NCI-H2171 (cell line): ENCODE data around the gene DLGAP4.
"Not testable (repeated sequence)": the region's sequence is repeated elsewhere in the genome, so short reads cannot be mapped to it uniquely, and the experiment has no call there.

Source experiments
- DNase-seq: peaks from one replicate; lab custom pipeline; 2025; lab: John Stamatoyannopoulos, UW

The DLGAP4 gene

DNA sequence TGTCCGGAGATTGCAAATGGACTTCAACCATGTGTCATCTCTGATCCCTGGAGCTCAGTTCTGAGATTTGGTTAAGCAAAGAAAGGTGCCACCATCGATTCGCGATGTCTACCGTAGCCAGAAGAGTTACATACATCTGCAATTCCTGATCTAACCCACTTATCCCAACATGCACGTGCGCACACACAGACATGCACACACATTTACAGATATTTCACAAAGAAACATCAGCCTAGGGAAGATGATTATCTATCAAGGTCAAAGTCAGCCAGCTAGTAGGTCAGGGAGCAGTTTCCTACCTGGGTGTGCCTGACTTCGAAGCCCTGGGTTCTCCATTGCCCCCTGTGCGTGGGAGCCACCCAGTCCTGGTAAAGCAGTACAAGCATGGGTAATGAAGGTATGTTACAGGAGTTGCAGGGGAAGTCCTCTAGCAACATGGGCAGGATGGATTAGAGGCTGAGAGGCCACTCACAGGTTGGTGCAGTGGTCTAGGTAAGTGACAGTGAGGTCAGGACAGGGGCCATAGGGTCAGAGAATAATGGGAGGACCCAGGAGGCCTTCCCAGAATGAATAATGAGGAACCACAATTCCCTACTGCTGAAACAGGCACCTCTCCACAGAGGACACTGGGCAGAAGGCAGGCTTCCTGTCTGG, 150.0 kb downstream of the DLGAP4 start:
- DNase-seq: no peak

DNA sequence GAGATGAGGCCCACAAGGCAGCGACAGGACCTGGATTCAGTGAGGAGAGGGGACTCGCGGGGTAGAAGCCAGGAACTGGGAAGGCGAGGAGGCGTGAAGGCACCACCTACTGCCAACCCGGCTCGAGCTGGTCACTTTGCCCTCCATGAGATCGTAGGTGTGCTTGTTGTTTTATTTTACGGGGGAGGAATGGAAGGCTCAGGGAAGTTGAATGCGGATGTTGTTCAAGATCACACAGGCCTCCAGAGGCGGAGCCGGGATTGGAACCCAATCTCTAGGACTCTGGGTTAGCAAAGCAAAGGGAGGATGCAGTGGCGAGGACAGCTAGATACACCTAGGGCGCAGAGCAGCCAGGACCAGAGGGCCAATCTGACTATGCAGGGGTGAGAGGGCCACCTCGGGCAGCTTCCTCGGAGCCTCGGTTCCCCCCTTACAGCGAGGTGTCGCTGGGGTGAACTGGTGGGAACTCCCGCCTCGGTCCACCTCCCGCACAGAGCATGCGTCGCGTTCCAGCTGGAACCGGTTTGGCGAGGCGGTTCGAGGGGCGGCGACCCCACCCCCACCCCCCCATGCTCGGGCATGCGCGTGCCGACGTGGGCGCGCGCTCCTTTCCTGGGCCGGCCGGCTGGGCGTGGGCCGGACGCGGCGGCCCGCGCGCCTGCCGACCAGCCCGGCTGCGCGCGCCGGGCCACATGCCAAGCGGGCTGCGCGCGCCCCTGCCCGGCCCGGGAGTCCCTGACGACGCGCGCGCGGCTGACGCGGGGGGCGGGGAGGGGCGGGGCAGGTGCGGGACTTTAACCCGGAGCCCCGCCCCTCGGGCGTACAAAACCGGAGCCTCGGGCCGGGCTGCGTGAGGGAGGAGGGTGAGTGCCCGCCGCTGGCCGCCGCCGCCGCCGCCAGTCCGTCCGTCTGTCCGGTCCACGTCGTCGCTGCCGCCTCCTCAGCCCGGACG, 154.8 kb downstream of the DLGAP4 start:
- DNase-seq: peak; percentile 98

DNA sequence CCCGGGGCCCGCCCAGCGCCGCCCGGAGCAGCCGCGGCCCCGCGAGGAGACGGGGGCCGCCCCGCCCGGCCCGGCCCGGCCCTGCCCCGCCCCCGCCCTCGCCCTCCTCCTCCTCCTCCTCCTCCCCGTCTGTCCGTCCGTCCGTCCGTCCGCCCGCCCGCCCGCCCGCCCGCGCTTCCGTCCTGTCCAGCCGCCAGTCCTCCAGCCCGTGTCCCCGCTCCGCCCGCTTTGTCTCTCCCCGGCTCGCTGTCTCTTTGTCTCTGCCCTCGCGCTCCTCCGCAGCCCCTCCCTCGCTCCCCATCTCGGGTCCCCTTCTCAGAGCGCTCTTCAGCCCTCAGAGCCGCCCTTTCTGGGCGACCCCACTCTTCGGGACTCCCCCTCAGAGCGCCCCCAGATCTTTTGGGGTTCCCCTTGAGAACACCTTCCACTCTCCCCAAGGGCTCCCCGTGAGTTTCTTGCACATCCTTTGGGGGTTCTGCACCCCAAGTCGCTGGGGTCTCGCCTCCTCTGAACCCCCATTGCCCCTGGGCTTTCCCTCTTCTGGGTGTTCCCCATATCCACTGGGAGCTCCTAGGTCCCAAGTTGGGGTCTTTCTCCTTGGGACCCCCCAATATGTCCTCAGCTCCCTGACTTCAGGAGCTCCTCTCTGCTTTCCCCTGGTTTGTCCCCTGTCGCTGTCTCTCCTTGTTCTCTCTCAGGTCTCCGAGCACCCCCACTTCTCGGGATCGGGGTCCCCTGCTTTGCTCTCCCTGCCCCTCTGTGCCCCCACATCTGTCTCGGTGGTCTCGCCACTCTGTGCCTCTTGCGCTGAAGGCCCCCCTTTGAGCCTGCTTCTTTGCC, 155.7 kb downstream of the DLGAP4 start:
- DNase-seq: no peak

DNA sequence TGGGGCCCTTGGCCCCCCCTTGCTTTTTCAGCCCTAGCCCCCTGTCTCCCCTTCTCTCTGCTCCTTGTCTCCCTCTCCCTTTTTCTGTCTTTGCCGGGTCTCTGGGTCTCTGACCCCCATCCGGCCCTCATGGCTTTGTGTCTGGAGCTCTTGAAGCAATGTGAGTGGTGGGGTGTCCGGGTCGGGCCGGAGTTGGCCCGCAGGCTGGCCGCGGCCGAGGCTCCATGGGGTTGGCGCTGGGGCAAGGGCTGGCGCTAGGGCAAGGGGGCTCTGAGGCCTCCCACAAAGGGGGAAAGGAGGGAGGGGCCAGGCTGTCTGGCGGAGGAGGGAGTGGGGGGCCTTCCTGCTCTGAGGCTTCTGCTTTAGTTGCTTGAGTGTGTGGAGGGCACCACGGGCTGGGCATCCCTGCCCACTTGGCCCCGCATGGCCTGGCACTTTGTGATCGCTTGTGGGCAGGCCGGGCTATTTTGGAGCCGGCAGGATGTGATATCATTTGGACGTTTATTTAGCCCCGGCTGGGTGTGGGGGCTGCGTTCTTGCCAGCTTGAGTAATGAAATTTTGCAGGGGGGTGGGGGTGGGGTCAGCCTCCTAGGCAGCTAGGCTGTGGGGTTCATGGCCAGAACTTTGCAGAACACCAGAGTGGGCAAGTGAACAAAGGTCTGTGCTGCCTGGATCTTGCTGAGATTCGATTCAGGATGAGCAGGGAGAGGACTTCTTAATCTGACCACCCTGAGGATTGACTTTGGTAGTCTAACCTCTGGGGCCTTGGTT, 156.5 kb downstream of the DLGAP4 start:
- DNase-seq: no peak

DNA sequence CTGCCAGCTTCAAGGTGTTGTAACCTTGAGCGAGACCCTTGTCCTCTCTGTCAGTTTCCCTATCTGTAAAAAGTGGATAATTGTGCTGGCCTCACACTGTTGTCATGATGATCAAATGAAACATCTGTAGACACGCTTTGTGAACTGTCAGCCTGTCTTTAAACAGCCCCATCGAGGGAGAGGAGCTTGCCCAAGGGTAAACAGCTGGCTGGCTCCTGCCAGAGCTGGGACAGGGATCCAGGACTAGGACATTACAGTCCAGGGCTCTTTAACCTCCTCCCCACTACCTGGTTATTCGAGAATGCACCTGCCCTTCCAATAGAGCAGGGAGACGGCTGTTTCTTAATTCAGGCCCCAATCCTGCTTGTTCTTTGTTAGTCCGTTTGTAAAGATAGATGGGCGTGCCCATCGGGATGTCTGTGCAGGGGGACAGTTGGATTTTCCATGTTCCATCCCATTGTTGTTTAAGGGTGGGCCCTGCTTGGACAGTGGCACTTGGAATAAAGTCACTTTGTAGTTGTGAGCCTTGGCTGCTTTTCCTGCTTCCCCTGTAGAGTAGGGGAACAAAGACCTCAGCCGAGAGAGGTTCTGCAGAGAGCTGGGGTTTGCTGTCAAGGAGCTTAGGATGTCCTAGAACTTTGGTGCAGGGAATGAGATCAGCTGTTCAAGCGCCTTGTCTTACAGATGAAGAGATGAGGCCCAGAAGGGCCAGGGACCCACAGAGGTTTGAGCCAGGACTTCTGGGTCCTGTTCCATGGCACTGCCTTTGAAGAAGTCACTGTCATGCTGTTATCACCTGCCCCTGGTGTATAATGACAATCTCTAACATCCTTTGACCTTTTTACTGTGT, 157.3 kb downstream of the DLGAP4 start:
- no peak for DNase-seq

DNA sequence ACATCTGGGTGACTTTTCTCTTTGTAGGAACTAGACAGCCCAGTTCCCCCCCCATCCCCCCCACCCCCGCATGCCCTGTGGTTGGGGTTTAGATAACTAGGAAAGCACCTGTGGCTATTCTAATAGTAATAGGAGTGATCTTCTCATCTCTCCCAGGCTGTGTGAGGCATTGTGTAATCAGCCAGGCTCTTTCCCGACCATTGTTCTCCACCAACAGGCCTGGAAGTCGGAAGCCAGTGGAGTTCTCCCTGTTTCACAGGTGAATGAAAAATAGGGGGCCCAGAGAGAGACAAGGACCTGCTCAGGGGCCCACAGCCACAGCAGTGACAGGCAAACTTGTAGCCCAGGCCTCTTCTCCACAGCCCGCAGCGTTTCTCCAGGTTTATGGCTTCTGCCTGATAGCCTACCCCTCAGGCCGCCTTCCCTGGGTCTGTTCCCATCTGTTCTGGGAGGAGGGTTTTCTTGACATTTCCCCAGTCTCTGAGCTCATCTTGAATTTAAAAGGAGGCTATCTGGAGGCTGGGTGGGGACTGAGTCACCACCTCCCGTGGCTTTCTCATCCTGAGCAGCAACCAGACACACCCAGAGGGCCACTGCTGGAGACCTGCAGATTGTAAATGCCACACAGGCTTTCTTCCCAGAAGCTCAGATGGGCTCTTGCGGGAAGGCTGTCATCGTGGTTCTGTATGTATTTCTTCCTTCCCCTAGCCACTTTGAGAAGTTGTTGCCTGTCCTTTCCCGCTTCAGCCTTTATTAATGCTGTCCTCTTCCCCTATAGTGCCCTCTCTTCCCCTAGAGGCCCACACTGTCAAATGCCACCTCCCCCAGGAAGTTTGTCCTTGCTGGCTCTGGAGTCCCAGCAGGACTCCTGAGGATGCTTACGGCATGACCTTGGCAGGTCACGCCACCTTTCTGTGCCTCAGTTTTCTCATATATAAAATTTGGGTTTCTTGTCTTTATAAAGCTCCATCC, 159.3 kb downstream of the DLGAP4 start:
- DNase-seq: no peak

DNA sequence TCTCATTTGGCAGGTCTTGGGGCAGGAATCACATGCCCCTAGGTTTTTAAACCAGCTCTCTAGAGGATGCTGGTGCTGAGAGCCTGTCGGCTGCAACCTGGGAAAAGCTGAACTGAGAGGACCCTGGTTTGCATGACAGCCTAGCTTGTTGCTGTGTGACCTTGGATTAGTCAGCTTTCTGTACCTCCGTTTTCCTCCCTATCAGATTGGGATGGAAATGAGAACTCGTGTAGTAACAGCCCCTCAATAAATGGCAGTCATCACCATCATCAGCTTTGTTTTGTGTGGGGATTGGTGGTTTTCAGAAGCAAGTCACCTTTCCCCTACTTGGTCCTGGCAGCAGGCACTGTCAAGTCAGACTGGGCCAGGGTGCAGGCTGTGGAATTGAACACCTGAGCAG, 159.9 kb downstream of the DLGAP4 start:
- DNase-seq: no peak

DNA sequence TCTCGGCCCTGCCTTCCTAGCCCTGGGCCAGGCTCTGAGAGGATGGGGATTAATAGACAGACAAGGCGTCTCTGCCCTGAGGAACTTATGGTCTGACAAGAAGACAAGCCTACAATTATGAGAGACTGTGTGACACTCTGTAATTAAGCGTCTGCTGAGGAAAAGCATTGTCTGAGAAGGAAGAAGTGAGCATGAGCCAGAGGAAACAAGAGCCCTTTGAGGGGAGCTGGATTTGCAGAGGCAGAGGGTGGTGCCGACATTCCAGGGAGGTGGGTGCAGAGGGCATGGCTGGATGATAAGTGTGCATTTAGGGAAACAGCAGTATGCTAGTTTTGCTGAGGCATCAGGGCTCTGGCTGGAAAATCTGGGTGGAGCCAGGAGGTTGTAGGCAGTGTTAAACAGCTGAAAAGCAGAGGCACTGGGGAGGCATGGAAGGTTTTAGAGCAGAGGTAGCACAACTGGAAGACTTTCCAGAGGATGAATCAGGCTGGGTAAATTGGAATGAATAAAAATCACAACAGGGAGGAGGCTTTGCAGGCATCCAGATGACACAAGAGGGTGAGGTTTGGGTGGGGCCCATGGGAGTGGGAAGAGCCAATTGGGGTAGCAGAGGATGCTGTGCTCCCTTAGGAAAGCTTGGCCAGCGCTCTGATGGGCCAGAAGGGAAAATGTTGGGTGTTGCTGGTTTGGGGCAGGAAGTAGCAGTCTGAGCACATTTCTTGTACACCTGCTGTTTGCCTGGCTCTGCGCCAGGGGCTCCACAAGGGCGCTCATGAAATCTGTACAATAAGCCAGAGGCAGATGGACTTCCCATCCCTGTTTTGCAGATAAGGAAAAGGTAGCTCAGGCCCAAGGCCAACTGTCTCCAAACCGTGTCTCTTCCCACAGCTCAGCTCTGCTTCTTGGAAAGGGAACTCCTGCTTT, 161.2 kb downstream of the DLGAP4 start:
- DNase-seq: peak; percentile 90

DNA sequence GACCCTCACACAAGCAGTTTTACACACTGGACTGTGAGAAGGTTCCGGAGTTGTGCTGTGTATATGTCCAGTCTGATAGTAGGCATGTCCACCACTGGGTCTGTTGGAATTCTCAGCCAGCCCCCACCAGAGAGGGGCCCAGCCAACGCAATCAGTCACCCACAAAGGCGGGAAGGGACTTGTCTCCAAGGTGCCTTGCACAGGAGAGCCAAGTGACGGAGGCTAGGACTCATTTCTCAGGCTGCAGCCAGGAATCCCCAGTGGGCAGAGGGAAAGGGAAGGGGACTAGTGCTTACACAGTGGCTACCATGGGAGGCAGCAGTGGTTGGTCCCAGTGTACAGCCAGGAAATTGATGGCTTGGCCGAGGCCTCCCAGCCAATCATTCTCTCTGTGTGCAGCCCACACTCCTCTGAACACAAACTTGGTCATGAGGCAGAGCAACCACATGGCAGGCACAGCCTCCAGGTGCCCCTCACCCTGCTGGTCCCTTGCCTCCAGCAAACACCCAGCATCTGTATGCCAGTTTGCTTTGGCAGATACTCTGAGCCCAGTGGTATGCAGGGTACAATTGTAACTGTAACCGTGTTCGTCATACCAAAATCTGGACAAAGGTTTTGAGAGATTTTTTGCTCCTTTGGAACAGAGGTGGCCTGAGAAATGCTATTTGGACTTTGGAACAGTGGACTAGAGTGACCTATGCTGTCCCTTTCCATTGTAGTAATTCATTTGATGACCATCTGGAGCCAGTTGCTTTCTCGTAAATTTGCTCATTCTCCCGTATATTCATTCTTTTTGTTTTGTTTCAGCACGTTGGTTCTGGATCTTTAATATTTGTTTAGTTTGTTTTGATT, 162.2 kb downstream of the DLGAP4 start:
- DNase-seq: peak; percentile 52

DNA sequence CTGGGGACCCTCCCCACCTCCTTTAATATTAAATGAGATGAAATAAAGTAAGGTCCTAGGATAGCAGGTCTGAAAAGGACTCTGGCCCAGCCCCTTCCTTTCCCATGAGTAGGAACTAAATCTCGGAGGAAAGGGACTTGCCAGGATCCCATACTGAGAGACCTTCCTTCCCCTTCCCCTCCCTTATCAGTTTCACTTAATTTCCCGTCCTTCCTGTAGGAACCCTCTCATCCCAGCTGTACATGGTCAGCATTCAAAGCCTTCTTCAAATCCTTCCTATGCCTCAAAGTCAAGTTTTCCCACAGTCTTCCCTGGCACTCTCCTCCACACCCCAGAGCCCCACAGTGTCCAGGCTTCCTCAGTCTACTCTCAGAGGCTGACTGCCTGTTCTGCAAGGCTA, 163.8 kb downstream of the DLGAP4 start:
- DNase-seq: no peak

DNA sequence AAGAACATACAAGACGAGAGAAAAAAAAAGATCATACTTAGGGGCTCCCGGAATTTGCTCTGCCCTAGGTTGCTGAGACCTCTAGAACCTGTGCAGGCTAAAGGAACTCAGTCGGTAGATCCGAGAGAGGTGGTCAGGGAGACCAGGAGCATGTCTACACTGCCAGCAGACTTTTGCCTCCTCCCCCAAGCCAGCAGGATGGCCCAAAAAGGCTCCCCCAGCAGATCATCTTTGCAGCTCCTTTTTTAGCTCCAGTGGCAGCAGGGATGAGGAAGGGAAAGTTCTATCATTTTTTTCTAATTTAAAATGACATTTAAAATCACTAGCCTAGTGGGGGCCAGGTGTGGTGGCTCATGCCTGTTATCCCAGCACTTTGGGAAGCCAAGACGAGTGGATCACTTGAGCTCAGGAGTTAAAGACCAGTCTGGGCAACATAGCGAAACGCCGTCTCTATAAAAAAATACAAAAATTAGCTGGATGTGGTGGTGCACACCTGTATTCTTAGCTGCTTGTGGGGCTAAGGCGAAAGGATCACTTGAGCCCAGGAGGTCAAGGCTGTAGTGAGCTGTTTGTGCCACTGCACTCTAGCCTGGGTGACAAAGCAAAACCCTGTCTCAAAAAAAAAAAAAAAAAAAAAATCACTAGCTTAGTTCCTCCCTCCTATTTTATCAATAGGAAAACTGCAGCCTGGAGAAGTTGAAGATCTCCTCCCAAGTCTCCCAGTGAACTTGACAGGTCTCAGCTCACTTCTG, 165.9 kb downstream of the DLGAP4 start:
- no peak for DNase-seq

DNA sequence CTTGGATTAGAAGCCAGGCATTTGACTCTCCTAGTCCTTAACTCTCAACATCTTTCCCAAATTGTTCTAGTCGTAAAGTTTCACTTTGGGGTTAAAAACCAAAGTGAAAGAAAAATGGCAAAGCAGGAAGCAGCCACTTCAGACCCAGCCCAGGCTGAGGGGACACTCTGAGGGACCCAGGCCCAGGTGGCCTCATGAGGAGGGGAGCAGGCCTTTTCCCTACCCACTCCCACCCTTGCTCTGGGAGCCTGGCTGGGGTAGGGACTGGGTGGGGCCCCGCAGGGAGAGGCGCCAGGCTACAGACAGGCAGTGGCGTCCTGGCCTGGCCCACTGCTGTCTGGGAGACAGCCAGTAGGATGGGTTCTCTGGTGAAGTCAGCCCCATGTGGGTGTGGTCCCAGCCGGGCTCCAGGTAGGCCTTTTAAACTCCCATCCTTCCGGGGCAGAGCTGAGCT, 166.5 kb downstream of the DLGAP4 start:
- DNase-seq: no peak

DNA sequence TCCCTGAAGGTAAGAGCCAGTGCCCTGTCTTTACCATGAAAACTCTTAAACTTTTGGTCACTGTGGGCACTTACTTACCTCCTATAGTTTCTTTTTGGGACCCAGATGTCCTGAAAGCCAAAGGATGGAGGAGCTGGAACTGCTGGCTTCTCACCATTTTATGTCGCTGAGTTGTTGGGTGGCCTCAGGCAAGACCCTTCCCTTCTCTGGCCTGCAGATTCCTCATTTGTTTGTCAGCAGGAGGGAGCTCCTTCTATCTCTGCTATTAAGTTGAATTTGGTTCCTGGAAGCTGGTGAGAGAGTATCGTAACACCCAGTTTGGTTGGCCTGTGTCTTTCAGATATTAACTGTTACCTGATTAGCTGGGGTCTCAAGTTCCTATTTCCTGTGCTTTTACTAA, 167.0 kb downstream of the DLGAP4 start:
- DNase-seq: no peak

DNA sequence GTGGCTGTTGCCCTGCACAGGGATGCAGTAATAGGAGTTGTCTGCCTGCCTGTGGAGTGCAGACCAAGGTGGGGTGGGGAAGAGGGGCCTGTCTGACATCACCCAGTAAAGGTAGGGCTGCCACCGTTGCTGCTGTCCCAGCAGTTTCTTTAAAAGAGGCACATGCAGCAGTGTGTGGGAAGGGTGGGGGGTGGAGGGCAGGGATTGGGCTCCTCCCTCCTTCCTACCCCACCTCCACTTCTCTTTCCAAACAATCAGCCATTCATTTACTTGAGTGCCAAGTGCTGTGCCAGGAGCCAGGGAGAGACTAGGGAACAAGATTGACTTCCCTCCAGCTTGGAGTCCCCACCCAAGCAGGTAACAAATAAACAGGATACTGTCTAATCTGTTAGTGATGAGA, 168.4 kb downstream of the DLGAP4 start:
- DNase-seq: no peak

DNA sequence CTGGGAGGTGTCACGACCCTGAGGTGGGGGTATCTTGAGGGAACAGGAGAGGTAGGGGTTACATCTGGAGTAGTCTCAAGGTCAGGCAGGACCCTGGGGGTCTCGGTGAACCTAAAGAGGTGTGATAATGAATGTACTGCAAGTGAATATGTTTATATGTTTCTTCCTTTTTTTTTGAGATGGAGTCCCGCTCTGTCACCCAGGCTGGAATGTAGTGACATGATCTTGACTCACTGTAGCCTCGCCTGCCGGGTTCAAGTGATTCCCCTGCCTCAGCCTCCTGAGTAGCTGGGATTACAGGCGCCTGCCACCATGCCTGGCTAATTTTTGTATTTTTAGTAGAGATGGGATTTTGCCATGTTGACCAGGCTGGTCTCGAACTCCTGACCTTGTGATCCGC, 168.9 kb downstream of the DLGAP4 start:
- DNase-seq: not testable (repeated sequence)

DNA sequence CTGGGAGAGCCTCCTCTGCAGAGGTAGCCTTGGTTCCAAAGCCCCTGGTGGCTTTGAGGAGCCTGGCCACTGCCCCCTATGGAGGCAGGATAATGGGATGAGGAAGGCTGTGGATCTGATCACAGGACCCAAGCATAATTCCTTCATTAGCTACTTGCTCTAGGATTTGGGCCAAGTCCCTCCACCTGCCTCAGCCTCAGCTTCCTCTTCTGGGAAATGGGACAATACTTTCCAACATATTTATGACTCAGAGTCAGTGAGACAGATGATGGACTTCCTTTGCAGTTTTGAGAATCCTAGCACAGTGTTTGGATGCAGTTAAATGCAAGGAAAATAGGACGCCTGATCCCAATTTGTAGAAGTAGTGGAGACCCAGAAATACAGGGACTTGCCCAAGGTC, 171.3 kb downstream of the DLGAP4 start:
- no peak for DNase-seq
